Esophagus squamous epithelium (tissue), 5 donors: ENCODE measurements around the gene HLCS. TPM values are rescaled to one million over a fixed set of nuclear protein-coding genes. Genes with fewer than 3 reads are reported as not detected.

Experiments
- DNase-seq: peaks from one replicate; lab custom pipeline; 2025; lab: John Stamatoyannopoulos, UW
- H3K27ac ChIP-seq, 4 donors: fragments of 200-600 bp; sonication (generic); one replicate each; pipeline ENCODE4 v1.5.1; 2016 to 2019; ENCODE audit warnings: mild to moderate bottlenecking in 1 of 4
- H3K27me3 ChIP-seq, 4 donors: fragments of 200-600 bp; sonication (generic); 1 replicate in 3 of 4; 2 replicates in 1 of 4; pipeline versions ENCODE4 v1.5.1 to v1.6.0; 2017 to 2021; ENCODE audit warnings: antibody characterized with exemption in 1 of 4
- H3K36me3 ChIP-seq, 3 donors: fragments of 200-600 bp; sonication (generic); one replicate each; pipeline ENCODE4 v1.5.1; 2016 to 2019
- H3K4me1 ChIP-seq, 3 donors: fragments of 200-600 bp; sonication (generic); one replicate each; pipeline ENCODE4 v1.5.1; 2017 to 2019
- H3K4me3 ChIP-seq, 4 donors: fragments of 200-600 bp; sonication (generic); 1 replicate in 3 of 4; 2 replicates in 1 of 4; pipeline ENCODE4 v1.5.1; 2016 to 2019; ENCODE audit warnings: mild to moderate bottlenecking in 2 of 4, moderate library complexity in 1 of 4
- H3K9me3 ChIP-seq, 3 donors: fragments of 200-600 bp; sonication (generic); one replicate each; pipeline ENCODE4 v1.5.1; 2016 to 2019
- POLR2A ChIP-seq, 4 donors: fragments of 450-650 bp; IDR thresholded peaks; one replicate each; pipeline ENCODE4 v1.6.1; 2017; ENCODE audit warnings: antibody characterized with exemption in 4 of 4, mild to moderate bottlenecking in 4 of 4, moderate library complexity in 3 of 4
- WGBS, 2 donors: methylation state at CpG; one replicate each; pipeline ENCODE4 v1.1.5; 2018; 5-methylcytosine and 5-hydroxymethylcytosine counted together
- intact Hi-C: fragments of 100-400 bp; cut with DNase I; formaldehyde crosslinking; loops from one replicate; pipeline ENCODE4 v1.15.0; 2022
- total RNA-seq, 4 donors: library from RNA; depleted of rRNA; stranded (reverse); fragments of >200 nt; gene quantifications; one replicate each; pipeline ENCODE4 v1.1.0, GENCODE V29; 2016
- TF ChIP-seq, protein P1 (sequence below), 6 experiments: fragments of 450-650 bp in 4 of 6; fragments of 200-600 bp in 2 of 6; sonication (generic) in 2 of 6; IDR thresholded peaks; one replicate each; pipeline ENCODE4 v1.5.1; 2016 to 2019; ENCODE audit warnings: antibody characterized with exemption in 6 of 6, mild to moderate bottlenecking in 4 of 6, moderate library complexity in 4 of 6
- donor health status: DM: yes; HTN: yes; CAD: no.

HLCS gene
- total RNA-seq, 4 donors from 2014 or later = 6.3 to 19.5 (median 13.5) TPM

DNA sequence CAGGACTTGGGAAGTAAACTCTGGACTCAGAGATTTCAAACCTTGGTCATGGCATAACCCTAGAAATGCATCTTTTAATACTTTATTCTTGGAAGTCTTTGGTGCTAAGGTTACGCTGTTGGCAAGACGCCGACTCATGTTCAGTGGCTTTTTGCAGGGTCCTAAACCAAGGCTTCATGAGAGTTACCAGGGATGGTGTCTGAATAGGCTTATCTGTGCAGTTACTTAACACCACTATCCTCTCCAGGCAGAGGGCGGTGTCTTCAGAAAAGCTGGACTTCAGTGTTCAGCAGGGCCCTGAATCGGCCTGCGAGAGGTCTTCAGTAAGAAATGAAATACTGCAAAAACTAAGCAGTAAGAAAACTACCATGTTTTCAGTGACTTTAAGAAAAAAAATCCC is 209.3 kb downstream of the HLCS start:
- no peak for TF ChIP-seq POLR2A (IDR thresholded peaks at IDR 0.05)
- intact Hi-C loops = no loop called here
- H3K4me1 ChIP-seq = no peaks in the 10 kb centered on the region
- H3K4me3 ChIP-seq = no peak overlapping the region
- H3K36me3 ChIP-seq = peaks cover 0 to 39% (median 0%) of the 10 kb centered on the region in 3 donors
- 94 to 96% methylated on average over 6 of the region's 6 CpGs for WGBS, 2 donors
- H3K27me3 ChIP-seq = no peaks in the 10 kb centered on the region
- no peak for DNase-seq
- H3K27ac ChIP-seq = no peak overlapping the region
- H3K9me3 ChIP-seq = no peaks in the 10 kb centered on the region

DNA sequence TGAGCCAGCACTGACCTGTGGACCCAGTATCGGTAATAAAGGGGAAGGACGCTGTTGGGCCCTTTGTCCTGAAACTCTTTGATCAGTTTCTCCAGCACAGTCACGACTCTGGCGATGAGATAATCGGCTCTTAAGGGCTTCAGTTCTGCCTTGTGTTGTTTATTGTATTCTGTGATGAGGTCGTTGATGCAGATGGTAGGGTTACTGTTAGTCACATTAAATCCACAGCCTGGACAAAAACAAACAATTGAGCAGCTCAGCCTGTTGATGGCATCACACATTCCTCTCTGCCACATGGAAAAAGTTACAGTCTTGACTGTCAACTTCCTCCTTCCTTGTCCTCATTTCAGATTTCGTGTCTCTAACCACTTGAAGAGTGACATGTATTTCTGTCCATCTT is 209.9 kb downstream of the HLCS start:
- WGBS, 2 donors = 71 to 80% methylated on average over 7 of the region's 7 CpGs

DNA sequence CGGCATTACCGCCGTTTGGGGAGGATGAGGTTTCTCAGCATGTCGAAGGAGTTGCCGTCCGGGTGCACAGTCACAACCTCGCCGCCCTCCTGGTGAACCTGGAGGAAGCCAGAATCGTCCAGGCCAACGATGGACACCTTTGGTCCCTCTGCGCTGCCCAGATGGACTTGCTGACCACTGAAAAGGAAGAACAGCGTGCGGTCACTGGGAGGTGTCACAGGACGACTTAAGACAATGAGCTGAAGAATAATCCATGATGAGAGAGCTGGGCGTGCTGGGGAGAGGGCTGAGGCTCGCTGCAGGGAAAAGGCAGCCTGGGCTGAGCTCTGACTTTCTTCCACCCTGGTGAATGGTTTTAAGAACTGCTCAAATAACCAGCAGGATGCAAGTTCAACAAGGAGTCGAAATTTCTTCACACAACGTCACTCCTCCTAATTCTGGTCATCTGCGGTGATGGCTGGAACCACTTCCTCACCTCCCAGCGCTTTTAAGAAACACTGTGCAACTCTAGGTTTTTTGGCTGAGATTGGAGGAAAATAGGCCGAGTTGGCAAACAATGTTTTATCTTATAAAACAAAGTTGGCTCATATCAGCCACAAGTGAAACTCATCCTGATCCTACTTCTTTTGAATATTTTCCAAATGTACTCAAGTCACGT is 212.1 kb downstream of the HLCS start:
- peaks cover 0 to 34% (median 0%) of the 10 kb centered on the region in 3 donors for H3K36me3 ChIP-seq
- H3K4me3 ChIP-seq = no peak overlapping the region
- H3K9me3 ChIP-seq = no peaks in the 10 kb centered on the region
- intact Hi-C loops = no loop called here
- TF ChIP-seq, protein P1, sequence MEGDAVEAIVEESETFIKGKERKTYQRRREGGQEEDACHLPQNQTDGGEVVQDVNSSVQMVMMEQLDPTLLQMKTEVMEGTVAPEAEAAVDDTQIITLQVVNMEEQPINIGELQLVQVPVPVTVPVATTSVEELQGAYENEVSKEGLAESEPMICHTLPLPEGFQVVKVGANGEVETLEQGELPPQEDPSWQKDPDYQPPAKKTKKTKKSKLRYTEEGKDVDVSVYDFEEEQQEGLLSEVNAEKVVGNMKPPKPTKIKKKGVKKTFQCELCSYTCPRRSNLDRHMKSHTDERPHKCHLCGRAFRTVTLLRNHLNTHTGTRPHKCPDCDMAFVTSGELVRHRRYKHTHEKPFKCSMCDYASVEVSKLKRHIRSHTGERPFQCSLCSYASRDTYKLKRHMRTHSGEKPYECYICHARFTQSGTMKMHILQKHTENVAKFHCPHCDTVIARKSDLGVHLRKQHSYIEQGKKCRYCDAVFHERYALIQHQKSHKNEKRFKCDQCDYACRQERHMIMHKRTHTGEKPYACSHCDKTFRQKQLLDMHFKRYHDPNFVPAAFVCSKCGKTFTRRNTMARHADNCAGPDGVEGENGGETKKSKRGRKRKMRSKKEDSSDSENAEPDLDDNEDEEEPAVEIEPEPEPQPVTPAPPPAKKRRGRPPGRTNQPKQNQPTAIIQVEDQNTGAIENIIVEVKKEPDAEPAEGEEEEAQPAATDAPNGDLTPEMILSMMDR (IDR thresholded peaks at IDR 0.05) = no peak
- no peak for TF ChIP-seq POLR2A (IDR thresholded peaks at IDR 0.05)
- peaks cover 0 to 4% (median 0%) of the 10 kb centered on the region in 3 donors for H3K4me1 ChIP-seq
- no peak for DNase-seq
- no peak overlapping the region for H3K27ac ChIP-seq
- no peaks in the 10 kb centered on the region for H3K27me3 ChIP-seq
- WGBS, 2 donors = 76 to 81% methylated on average over 11 to 21 of the region's 22 CpGs

More for the DNA sequence above, 209.9 kb downstream of the HLCS start:
- no peaks in the 10 kb centered on the region for H3K27me3 ChIP-seq
- no peak for DNase-seq
- H3K36me3 ChIP-seq = peaks cover 0 to 39% (median 0%) of the 10 kb centered on the region in 3 donors
- intact Hi-C loops = no loop called here
- H3K4me3 ChIP-seq = no peak overlapping the region
- TF ChIP-seq POLR2A (IDR thresholded peaks at IDR 0.05) = no peak
- TF ChIP-seq, protein P1 (IDR thresholded peaks at IDR 0.05) = no peak
- no peaks in the 10 kb centered on the region for H3K4me1 ChIP-seq
- H3K27ac ChIP-seq = no peak overlapping the region
- no peaks in the 10 kb centered on the region for H3K9me3 ChIP-seq

DNA sequence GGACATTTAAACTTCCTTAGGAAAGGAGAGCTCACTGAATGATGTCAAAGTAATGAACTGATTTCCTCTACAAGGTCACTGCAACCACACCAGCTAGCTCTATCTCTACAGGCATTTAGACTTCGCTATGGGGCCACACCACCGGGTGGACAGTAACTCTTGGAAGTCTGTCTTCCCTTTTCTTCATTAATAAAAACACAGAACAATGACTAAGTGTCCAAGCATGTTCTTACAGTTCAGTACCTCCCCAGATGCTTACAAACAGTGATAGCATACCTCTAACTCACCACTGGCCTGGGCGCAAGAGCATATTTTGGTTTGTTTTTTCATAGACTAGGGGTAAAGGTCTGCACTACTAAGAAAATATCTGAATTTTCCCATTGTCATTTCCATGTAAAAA is 212.9 kb downstream of the HLCS start:
- WGBS, 2 donors = 66 to 88% methylated on average over 3 of the region's 3 CpGs
- Histone ChIP-seq H3K4me1 (peaks cover 0 to 4% (median 0%) of the 10 kb centered on the region in 3 donors), H3K27ac (no peak overlapping the region), H3K27me3 (no peaks in the 10 kb centered on the region), H3K36me3 (peaks cover 0 to 34% (median 0%) of the 10 kb centered on the region in 3 donors), H3K9me3 (no peaks in the 10 kb centered on the region), H3K4me3 (no peak overlapping the region)
- TF ChIP-seq POLR2A (IDR thresholded peaks at IDR 0.05) = no peak
- TF ChIP-seq, protein P1 (IDR thresholded peaks at IDR 0.05) = no peak
- no peak for DNase-seq
- intact Hi-C loops = no loop called here

DNA sequence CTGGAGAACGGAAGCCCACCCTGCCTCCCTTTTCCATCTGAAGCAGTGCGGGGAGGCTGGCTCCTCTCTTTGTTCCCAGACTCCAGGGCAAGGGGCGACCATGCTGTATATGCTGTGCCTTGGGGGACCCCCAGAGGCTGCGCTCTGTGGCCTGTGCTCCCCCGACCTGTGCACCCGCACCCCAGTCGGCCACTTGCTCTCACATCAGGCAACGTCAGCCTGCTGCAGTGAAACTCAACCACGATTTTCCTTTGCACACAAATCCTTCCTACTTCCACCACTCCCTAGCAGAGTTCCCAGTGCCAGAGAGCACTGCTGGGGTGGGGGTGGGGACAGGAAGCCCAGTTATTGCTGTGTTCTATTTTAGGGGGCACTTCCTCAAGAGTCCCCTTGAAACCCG is 215.1 kb downstream of the HLCS start:
- DNase-seq = no peak
- intact Hi-C loops = no loop called here
- peaks cover 0 to 12% (median 0%) of the 10 kb centered on the region in 4 donors for H3K27me3 ChIP-seq
- no peak overlapping the region for H3K4me3 ChIP-seq
- H3K27ac ChIP-seq = no peak overlapping the region
- peaks cover 0 to 48% (median 0%) of the 10 kb centered on the region in 3 donors for H3K36me3 ChIP-seq
- no peaks in the 10 kb centered on the region for H3K9me3 ChIP-seq
- H3K4me1 ChIP-seq = peaks cover 0 to 18% (median 3%) of the 10 kb centered on the region in 3 donors
- WGBS, 2 donors = 55 to 71% methylated on average over 8 to 9 of the region's 10 CpGs
- TF ChIP-seq, protein P1 (IDR thresholded peaks at IDR 0.05) = no peak
- TF ChIP-seq POLR2A (IDR thresholded peaks at IDR 0.05) = no peak
